ENCODE results near the gene TXNDC11.

- TF ChIP-seq POLR2A (IDR thresholded peaks at IDR 0.05) (no peak), CTCF (IDR thresholded peaks at IDR 0.05) (no peak)
These were observed 109.5 kb downstream of the TXNDC11 start for GRCh38 chr16:11633113-11633512.

Data from lower leg skin (tissue), 3 donors.